ENCODE measurements around the gene ATCAY.
"Not testable (repeated sequence)": the region's sequence is repeated elsewhere in the genome, so short reads cannot be mapped to it uniquely, and the experiment has no call there.

Gene ATCAY

DNA sequence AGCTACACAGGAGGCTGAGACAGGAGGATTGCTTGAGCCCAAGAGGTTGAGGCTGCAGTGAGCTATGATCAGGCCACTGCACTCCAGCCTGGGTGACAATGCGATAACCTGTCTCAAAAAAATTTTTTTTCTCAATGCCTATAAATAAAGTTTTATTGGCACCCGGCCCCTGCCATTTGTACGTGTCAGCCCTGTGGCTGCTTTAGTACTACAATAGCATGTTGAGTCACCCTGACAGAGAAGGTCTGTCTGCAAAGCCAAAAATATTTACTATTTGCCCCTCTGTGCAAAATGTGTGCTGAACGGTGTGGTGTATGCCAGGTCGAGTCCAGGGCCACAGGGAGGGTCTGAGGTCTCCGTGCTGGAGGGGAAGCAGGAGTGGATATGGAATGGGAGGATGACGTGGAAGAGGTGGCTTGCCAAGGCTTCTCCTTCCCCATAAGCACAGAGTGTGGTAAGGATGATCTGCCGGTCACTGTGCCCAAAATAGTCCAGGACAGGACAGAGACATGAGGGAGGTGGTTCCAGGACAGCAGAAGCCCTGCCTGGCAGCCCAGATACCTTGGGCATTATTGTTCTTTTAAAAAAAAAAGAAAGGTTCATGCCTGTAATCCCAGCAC, 62.4 kb downstream of the ATCAY start:
- DNase-seq (ENCODE audit: low read depth, low spot score): no peak
- TF ChIP-seq, protein P1, sequence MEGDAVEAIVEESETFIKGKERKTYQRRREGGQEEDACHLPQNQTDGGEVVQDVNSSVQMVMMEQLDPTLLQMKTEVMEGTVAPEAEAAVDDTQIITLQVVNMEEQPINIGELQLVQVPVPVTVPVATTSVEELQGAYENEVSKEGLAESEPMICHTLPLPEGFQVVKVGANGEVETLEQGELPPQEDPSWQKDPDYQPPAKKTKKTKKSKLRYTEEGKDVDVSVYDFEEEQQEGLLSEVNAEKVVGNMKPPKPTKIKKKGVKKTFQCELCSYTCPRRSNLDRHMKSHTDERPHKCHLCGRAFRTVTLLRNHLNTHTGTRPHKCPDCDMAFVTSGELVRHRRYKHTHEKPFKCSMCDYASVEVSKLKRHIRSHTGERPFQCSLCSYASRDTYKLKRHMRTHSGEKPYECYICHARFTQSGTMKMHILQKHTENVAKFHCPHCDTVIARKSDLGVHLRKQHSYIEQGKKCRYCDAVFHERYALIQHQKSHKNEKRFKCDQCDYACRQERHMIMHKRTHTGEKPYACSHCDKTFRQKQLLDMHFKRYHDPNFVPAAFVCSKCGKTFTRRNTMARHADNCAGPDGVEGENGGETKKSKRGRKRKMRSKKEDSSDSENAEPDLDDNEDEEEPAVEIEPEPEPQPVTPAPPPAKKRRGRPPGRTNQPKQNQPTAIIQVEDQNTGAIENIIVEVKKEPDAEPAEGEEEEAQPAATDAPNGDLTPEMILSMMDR (IDR thresholded peaks at IDR 0.05; ENCODE audit: insufficient read depth, low read length, missing control alignments): no peak
- no peak overlapping the region for H3K4me3 ChIP-seq (ENCODE audit: low read depth, low read length)
- CTCF ChIA-PET: no interaction called here
- POLR2A ChIA-PET: no interaction called here

DNA sequence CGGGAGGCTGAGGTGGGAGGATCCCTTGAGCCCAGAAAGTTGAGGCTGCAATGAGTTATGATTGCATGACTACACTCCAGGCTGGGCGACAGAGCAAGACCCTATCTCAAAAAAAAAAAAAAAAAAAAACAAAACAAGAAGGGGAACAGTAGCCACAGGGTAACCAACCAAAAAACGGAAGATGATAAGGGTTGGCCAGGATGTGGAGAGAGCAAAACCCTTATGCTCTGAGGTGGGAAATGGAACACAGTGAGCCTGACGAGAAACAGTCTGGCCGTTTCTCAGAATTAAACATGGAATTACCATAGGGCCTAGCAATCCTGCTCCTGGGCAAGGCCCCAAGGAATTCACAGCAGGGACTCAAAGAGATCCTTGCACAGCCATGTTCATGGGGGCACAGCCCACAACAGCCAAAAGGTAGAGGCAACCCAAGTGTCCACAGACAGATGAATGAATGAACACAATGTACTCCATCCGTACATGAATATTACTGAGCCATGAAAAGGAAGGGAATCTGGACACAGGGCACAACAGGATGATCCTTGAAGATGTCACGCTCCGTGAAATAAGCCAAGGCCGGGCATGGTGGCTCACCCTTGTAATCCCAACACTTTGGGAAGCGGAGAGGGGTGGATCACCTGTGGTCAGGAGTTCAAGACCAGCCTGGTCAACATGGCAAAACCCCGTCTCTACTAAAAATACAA, 63.7 kb downstream of the ATCAY start:
- POLR2A ChIA-PET: no interaction called here
- H3K4me3 ChIP-seq (ENCODE audit: low read depth, low read length): no peak overlapping the region
- DNase-seq (ENCODE audit: low read depth, low spot score): no peak
- TF ChIP-seq, protein P1 (IDR thresholded peaks at IDR 0.05; ENCODE audit: insufficient read depth, low read length, missing control alignments): no peak
- CTCF ChIA-PET: no interaction called here

DNA sequence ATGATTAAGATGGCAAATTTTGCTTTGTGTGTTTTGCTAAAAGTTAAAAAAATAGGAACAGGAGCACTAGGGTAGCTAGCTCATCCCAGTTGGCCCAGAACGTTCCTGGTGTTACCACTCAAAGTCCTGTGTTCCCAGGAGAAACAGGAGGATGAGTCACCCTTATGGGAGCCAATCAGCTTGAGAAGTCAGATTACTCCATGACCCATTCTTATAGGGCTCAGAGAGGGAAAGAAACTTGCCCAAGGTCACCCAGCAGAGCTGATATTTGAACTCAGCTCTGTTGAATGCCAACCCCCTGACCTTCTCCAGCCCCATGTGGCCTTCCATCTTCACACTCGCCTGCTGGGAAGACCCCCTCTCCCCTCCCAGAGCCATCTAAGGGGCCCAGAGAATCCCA, 65.4 kb downstream of the ATCAY start:
- POLR2A ChIA-PET: interaction anchor here (1.1 kb wide), 1 partner anchor 23 kb away, joined by 5 read pairs; no protein-coding TSS in a partner anchor
- no peak overlapping the region for H3K4me3 ChIP-seq (ENCODE audit: low read depth, low read length)
- TF ChIP-seq, protein P1 (IDR thresholded peaks at IDR 0.05; ENCODE audit: insufficient read depth, low read length, missing control alignments): no peak
- no peak for DNase-seq (ENCODE audit: low read depth, low spot score)
- CTCF ChIA-PET: interaction anchor here (0.9 kb wide), 1 partner anchor 13 kb away, joined by 4 read pairs; the partner anchor contains the start of gene NMRK2

DNA sequence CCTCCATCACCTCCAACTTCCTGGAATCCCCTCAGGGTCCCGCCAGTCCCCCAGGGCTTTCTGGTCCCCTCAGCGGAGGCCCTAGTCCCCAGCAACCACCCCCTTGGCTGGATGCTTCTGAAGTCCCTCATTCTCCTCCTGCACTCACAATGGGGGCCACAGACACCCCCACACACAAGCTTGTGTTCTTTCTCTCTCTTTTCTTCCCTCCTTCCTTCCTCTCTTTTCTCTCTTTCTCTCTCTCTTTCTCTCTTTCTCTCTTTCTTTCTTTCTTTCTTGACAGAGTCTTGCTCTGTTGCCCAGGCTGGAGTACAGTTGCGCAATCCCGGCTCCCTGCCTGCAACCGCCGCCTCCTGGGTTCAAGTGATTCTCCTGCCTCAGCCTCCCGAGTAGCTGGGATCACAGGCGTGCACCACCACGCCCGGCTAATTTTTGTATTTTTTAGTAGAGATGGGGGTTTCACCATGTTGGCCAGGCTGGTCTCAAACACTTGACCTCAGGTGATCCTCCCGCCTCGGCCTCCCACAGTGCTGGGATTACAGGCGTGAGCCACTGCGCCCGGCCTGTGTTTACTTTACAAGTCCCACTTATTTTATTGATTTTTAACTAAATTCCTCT, 66.9 kb downstream of the ATCAY start:
- POLR2A ChIA-PET: interaction anchor here (0.6 kb wide), 1 partner anchor 13 kb away, joined by 3 read pairs; no protein-coding TSS in a partner anchor
- DNase-seq (ENCODE audit: low read depth, low spot score); CTCF ChIA-PET: not testable (repeated sequence)

DNA sequence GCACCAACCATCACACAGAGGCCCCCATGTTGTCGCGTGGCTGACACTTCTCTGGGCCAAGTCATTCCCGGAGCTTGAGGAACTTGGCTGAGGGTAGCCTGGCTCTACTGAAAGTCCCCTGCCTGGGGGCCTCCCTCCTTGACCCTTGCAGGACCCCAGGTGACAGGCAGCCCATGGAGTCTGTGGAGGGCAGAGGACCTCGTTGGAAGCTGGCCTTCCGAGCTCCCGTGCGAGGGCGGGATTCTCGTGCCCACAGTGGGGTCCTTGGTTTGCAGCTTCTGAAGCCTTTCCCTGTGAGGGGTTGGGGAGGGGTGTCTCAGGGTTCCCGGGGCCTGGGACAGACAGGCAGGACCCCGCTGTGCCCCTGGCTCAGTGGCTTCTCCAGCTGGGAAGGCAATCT, 68.8 kb downstream of the ATCAY start:
- DNase-seq (ENCODE audit: low read depth, low spot score): no peak
- CTCF ChIA-PET: no interaction called here
- POLR2A ChIA-PET: no interaction called here
- TF ChIP-seq, protein P1 (IDR thresholded peaks at IDR 0.05; ENCODE audit: insufficient read depth, low read length, missing control alignments): no peak
- no peak overlapping the region for H3K4me3 ChIP-seq (ENCODE audit: low read depth, low read length)

More for the DNA sequence above, 66.9 kb downstream of the ATCAY start:
- H3K4me3 ChIP-seq (ENCODE audit: low read depth, low read length): not testable (repeated sequence)

DNA sequence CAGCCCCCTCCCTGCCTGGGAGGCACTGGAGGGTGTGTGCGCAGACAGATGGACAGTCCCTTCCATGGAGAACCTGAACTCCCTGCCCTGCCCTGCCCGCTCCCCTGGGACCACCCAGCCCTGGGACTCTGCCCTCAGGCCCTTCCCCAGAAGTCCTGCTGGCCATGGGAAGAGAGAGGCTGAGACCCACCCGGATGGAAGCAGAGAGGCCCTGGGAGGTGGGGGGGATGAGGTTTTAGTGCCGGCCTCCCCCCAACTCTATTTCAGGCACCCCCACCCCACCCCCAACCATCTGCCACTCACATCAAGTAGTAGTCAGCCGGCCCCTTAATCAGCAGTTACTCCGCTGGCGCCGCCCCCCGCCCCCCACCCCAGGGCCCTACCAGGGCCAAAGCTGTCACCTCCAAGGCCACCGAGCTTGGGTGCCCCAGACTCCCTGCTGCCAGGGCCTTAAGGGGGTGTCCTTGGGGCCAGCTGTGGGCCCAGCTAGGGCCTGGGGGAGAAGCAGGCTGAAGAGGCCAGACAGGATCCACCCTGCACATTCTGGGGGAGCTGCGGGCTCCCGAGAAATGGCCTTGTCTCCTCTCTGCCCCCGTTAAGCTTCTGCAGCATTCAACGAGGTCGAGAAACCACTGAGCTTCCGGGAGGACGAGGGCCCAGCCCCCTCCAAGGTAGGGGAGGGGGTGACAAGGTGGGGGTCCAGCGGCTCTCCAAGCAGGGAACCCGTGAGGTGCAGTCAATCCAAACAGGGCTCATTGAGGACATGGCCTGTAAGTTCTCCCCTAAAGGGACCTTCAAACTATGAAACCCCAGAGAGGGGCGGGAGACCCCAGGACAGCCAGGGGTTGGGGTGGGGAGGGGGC, 69.7 kb downstream of the ATCAY start:
- ChIA-PET CTCF (no interaction called here), POLR2A (interaction anchor here (0.5 to 1.5 kb wide), 2 partner anchors 12 to 35 kb away, joined by 3 read pairs; partner anchors contain the start of gene EEF2)

More for the DNA sequence above, 69.7 kb downstream of the ATCAY start:
- no peak overlapping the region for H3K4me3 ChIP-seq (ENCODE audit: low read depth, low read length)
- no peak for DNase-seq (ENCODE audit: low read depth, low spot score)
- TF ChIP-seq, protein P1 (IDR thresholded peaks at IDR 0.05; ENCODE audit: insufficient read depth, low read length, missing control alignments): no peak
